Hepatocyte (in vitro differentiated cells): ENCODE measurements around the gene SLC12A8. TPM values are rescaled to one million over a fixed set of nuclear protein-coding genes. Genes with fewer than 3 reads are reported as not detected.

Experiments used
- DNase-seq: peaks from one replicate; pipeline ENCODE4 v3.0.0-alpha.2; 2016; ENCODE audit warnings: low spot score
- H2AFZ ChIP-seq: fragments of 200-600 bp; sonication (generic); 2 replicates; pipeline ENCODE4 v1.6.0; 2016; ENCODE audit warnings: antibody characterized with exemption, mild to moderate bottlenecking
- H3K27ac ChIP-seq: fragments of 200-600 bp; sonication (generic); 2 replicates; pipeline ENCODE4 v1.5.1; 2016; ENCODE audit warnings: mild to moderate bottlenecking
- H3K27me3 ChIP-seq: fragments of 200-600 bp; sonication (generic); 2 replicates; pipeline ENCODE4 v1.6.1; 2016
- H3K36me3 ChIP-seq: fragments of 200-600 bp; sonication (generic); replicated peaks from 2 replicates; pipeline ENCODE4 v1.5.1; 2016; ENCODE audit warnings: low read depth; ENCODE audit not compliant: insufficient read depth
- H3K4me1 ChIP-seq: fragments of 200-600 bp; sonication (generic); 2 replicates; pipeline ENCODE4 v1.5.1; 2016; ENCODE audit warnings: mild to moderate bottlenecking, moderate library complexity; ENCODE audit not compliant: insufficient read depth
- H3K4me2 ChIP-seq: fragments of 200-600 bp; sonication (generic); 2 replicates; pipeline ENCODE4 v1.6.0; 2016
- H3K4me3 ChIP-seq: fragments of 200-600 bp; sonication (generic); 2 replicates; pipeline ENCODE4 v1.5.1; 2016; ENCODE audit warnings: mild to moderate bottlenecking
- H3K79me2 ChIP-seq: fragments of 200-600 bp; sonication (generic); 2 replicates; pipeline ENCODE4 v1.6.0; 2017; ENCODE audit warnings: mild to moderate bottlenecking
- H3K9me2 ChIP-seq: fragments of 200-600 bp; sonication (generic); replicated peaks from 2 replicates; pipeline ENCODE4 v1.6.0; 2017; ENCODE audit warnings: mild to moderate bottlenecking; ENCODE audit not compliant: insufficient read depth
- H3K9me3 ChIP-seq: fragments of 200-600 bp; sonication (generic); 2 replicates; pipeline ENCODE4 v1.5.1; 2016; ENCODE audit warnings: low read depth, mild to moderate bottlenecking
- H4K20me1 ChIP-seq: fragments of 200-600 bp; sonication (generic); 2 replicates; pipeline ENCODE4 v1.6.0; 2016; ENCODE audit warnings: mild to moderate bottlenecking; ENCODE audit not compliant: insufficient read depth, poor library complexity, severe bottlenecking
- CTCF ChIP-seq: fragments of 200-600 bp; sonication (generic); IDR thresholded peaks from 2 replicates; pipeline ENCODE4 v1.5.1; 2016; ENCODE audit warnings: antibody characterized with exemption, mild to moderate bottlenecking; ENCODE audit not compliant: poor library complexity
- EZH2 ChIP-seq: fragments of 200-600 bp; sonication (generic); IDR thresholded peaks from 2 replicates; pipeline ENCODE4 v1.6.1; 2016; ENCODE audit warnings: antibody characterized with exemption, mild to moderate bottlenecking, borderline replicate concordance
- EZH2phosphoT487 ChIP-seq: fragments of 200-600 bp; sonication (generic); IDR thresholded peaks from one replicate; pipeline ENCODE4 v1.6.1; 2018; ENCODE audit warnings: antibody characterized with exemption, mild to moderate bottlenecking, low read depth, moderate library complexity; ENCODE audit not compliant: unreplicated experiment, severe bottlenecking
- WGBS: methylation state at CpG from one replicate; pipeline ENCODE4 v1.1.6; 2016; ENCODE audit warnings: low lambda C conversion rate; ENCODE audit errors: missing lambda C conversion rate; 5-methylcytosine and 5-hydroxymethylcytosine counted together
- polyA plus RNA-seq: library from polyadenylated mRNA; unstranded; fragments of >200 nt; fragmentation: Nextera tagmentation; extraction: Ambion mirVana; gene quantifications from 2 replicates; pipeline ENCODE4 v1.2.1, GENCODE V29; 2016
- total RNA-seq: library from RNA; depleted of rRNA; stranded (reverse); fragments of >200 nt; gene quantifications from 2 replicates; pipeline ENCODE4 v1.2.3, GENCODE V29; 2014

The SLC12A8 gene
- total and polyA plus RNA-seq, 2 experiments from 2014 or later = 18.9 to 20.0 TPM

- Histone ChIP-seq H3K9me2 (no peaks in the 10 kb centered on the region), H3K36me3 (no peaks in the 10 kb centered on the region), H3K27me3 (no peaks in the 10 kb centered on the region), H4K20me1 (no peaks in the 10 kb centered on the region), H3K79me2 (no peaks in the 10 kb centered on the region), H3K4me2 (no peak overlapping the region), H3K9me3 (no peaks in the 10 kb centered on the region), H3K4me3 (no peak overlapping the region), H3K4me1 (peaks cover 12% of the 10 kb centered on the region), H2AFZ (no peak overlapping the region), H3K27ac (no peak overlapping the region)
- DNase-seq = no peak
- WGBS = 58% methylated on average over 3 of the region's 3 CpGs
- no peak for TF ChIP-seq EZH2
- TF ChIP-seq CTCF = no peak
- TF ChIP-seq EZH2phosphoT487 = no peak
Observed at GRCh38 chr3:125067225-125067624, 145.3 kb downstream of the SLC12A8 start.

- peak; percentile 59 for DNase-seq
- H3K9me2 ChIP-seq = no peaks in the 10 kb centered on the region
- no peaks in the 10 kb centered on the region for H3K36me3 ChIP-seq
- no peaks in the 10 kb centered on the region for H4K20me1 ChIP-seq
- 9% methylated on average over 7 of the region's 7 CpGs for WGBS
- no peaks in the 10 kb centered on the region for H3K79me2 ChIP-seq
- H3K4me3 ChIP-seq = no peak overlapping the region
- TF ChIP-seq EZH2phosphoT487 = no peak
- no peak for TF ChIP-seq EZH2
- TF ChIP-seq CTCF = no peak
- H3K9me3 ChIP-seq = no peaks in the 10 kb centered on the region
- H2AFZ ChIP-seq = no peak overlapping the region
- H3K27ac ChIP-seq = peak overlapping the region; percentile 57
- peak overlapping the region; percentile 43 for H3K4me2 ChIP-seq
- H3K4me1 ChIP-seq = peaks cover 12% of the 10 kb centered on the region
- H3K27me3 ChIP-seq = no peaks in the 10 kb centered on the region
Observed at GRCh38 chr3:125062904-125063618, 149.5 kb downstream of the SLC12A8 start.

GRCh38 chr3:125061646-125062045 lies 150.9 kb downstream of the SLC12A8 start:
- no peaks in the 10 kb centered on the region for H4K20me1 ChIP-seq
- no peaks in the 10 kb centered on the region for H3K79me2 ChIP-seq
- no peak overlapping the region for H3K4me3 ChIP-seq
- H3K4me1 ChIP-seq = peaks cover 18% of the 10 kb centered on the region
- 93% methylated on average over 5 of the region's 5 CpGs for WGBS
- H3K27me3 ChIP-seq = no peaks in the 10 kb centered on the region
- H3K9me2 ChIP-seq = no peaks in the 10 kb centered on the region
- TF ChIP-seq CTCF (no peak), EZH2 (no peak), EZH2phosphoT487 (no peak)
- peak overlapping the region; percentile 41 for H3K27ac ChIP-seq
- no peaks in the 10 kb centered on the region for H3K36me3 ChIP-seq
- H3K4me2 ChIP-seq = no peak overlapping the region
- H2AFZ ChIP-seq = no peak overlapping the region
- no peaks in the 10 kb centered on the region for H3K9me3 ChIP-seq
- no peak for DNase-seq
